Activated naive CD4-positive, alpha-beta T cell treated with anti-CD3 and anti-CD28 coated beads, Interleukin-2, amount 50 U/mL, for 72 hours (primary cell): ENCODE results near the gene PLEKHJ1. TPM values are rescaled to one million over a fixed set of nuclear protein-coding genes. Genes with fewer than 3 reads are reported as not detected.
A peak's percentile ranks its signal among the peaks of the same experiment; 100 is the strongest.
"Not testable (repeated sequence)": the region's sequence is repeated elsewhere in the genome, so short reads cannot be mapped to it uniquely, and the experiment has no call there.

ENCODE experiments used
- ATAC-seq, 2 donors: fragments of 150-1000 bp; cut with Tn5 transposase; 2 replicates each; pipeline ENCODE4 v1.10.0; 2021; ENCODE audit warnings: mild to moderate bottlenecking in 2 of 2, moderate library complexity in 2 of 2
- DNase-seq, 2 donors: peaks; one replicate each; pipeline ENCODE4 v3.0.0; 2021 to 2022; ENCODE audit warnings: low spot score in 2 of 2
- H3K27ac Mint-ChIP-seq, 2 donors: one replicate each; pipeline ENCODE4 v1.8.0; 2022; ENCODE audit warnings: mild to moderate bottlenecking in 2 of 2, mixed read lengths in 2 of 2
- H3K36me3 Mint-ChIP-seq, 2 donors: one replicate each; pipeline ENCODE4 v1.8.0; 2022; ENCODE audit warnings: mixed read lengths in 2 of 2
- H3K9me3 Mint-ChIP-seq, 2 donors: one replicate each; pipeline ENCODE4 v1.8.0; 2022; ENCODE audit warnings: mixed read lengths in 2 of 2
- total RNA-seq, 2 donors: library from RNA; stranded (reverse); gene quantifications; one replicate each; pipeline ENCODE4 v1.2.3, GENCODE V29; 2022

Gene PLEKHJ1
- total RNA-seq, 2 donors from 2014 or later: 41.9 to 69.9 TPM

DNA sequence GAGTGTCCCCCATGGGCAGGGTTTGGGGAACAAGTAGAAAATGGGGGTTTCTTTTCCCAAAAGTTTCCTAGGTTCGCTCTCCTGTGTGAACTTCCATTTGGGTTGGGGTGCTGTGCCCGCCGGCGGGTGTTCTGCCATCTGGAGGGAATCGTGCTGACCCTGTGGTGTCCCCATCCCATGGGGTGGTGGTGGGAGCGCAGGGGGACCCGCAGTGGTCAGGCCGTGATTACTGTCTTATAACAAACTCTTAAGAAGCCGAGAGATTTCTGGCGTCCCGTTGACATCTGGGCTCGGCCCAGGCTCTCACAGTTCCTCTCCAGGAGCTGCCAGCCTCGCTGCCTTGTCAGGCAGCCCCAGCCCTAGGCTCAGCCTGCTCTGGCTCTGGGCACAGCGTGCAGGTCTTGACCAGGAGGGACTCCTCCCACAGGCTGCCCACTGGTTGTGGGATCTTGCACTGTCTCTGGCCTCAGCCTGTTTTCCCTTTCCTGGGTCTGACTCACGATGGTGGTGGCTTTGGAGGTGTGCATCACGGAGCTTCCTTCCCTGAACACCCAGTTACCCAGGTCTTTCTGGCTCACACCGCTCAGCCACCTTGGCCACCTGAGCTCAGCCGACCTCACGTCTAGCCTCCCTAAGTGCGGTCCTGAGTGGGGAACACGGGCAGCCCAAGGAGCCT lies 34.5 kb downstream of the PLEKHJ1 start:
- H3K36me3 Mint-ChIP-seq: peaks cover 0 to 1% of the 10 kb centered on the region in 2 donors
- no peaks in the 10 kb centered on the region for H3K9me3 Mint-ChIP-seq
- ATAC-seq (peak in 1 of 2 donors; percentile 13), DNase-seq (no peak)
- H3K27ac Mint-ChIP-seq: peak overlapping the region in 1 of 2 donors; percentile 74

DNA sequence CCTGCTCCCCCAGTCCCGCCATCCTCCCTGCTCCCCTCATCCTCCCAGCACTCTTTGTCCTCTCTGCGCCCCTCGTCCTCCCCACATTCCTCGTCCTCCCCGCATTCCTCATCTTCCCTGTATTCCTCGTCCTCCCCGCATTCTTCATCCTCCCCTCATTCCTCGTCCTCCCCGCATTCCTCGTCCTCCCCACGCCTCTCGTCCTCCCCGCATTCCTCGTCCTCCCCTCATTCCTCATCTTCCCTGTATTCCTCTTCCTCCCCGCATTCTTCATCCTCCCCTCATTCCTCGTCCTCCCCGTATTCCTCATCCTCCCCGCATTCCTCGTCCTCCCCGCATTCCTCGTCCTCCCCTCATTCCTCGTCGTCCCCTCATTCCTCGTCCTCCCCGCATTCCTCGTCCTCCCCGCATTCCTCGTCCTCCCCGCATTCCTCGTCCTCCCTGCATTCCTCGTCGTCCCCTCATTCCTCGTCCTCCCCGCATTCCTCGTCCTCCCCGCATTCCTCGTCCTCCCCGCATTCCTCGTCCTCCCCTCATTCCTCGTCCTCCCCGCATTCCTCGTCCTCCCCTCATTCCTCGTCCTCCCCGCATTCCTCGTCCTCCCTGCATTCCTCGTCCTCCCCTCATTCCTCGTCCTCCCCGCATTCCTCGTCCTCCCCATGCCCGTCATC lies 35.4 kb downstream of the PLEKHJ1 start:
- H3K9me3 Mint-ChIP-seq, ATAC-seq, H3K36me3 Mint-ChIP-seq, DNase-seq: not testable (repeated sequence)
- H3K27ac Mint-ChIP-seq: peak overlapping the region in 1 of 2 donors; percentile 14

DNA sequence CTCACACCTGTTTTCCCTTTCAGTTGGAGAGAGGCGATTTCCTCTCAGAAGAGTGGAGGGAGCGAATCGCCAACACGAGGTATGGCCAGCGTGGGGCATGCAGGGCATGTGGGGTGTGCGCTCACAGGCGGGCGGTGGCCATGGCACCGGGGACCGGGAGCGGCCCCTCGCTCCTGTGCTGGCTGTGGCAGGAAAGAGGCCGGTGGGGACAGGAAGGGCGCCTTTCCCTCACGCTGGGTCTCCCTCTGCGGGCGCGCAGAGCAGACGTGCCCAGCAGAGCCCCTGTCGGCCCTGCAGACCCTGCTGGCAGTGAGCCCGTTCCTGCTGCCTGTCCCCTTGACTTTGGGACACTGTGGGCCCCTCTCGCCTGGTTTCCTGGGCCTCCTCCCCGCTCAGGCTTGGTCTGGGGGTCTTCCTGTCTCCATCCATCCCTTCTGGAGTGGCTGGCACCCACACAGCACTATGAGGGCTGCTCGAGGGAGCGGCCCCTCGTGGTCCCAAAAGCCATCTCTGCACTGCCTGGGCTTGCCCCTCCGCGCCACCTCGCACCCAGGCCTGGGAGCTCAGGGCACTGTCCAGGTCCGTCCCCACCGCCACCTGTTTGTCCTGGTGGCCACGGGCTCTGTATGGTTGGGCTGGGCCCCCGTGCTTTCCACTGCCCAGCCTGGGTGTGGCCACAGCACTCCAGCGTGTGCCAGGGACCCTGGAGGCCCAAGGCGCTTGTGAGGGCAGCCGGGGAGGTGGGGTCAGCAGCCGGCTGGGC lies 36.1 kb downstream of the PLEKHJ1 start:
- H3K27ac Mint-ChIP-seq: peak overlapping the region in 1 of 2 donors; percentile 14
- H3K36me3 Mint-ChIP-seq: no peaks in the 10 kb centered on the region
- peak in 1 of 2 donors; percentile 9 for ATAC-seq
- DNase-seq: no peak
- H3K9me3 Mint-ChIP-seq: no peaks in the 10 kb centered on the region

- Mint-ChIP-seq H3K27ac (no peak overlapping the region), H3K36me3 (no peaks in the 10 kb centered on the region), H3K9me3 (no peaks in the 10 kb centered on the region)
- ATAC-seq (no peak), DNase-seq (no peak)
Measured at GRCh38 chr19:2199215-2199614, 36.9 kb downstream of the PLEKHJ1 start.

GRCh38 chr19:2198317-2198716 lies 37.8 kb downstream of the PLEKHJ1 start:
- Mint-ChIP-seq H3K36me3 (no peaks in the 10 kb centered on the region), H3K27ac (no peak overlapping the region), H3K9me3 (no peaks in the 10 kb centered on the region)
- DNase-seq (no peak), ATAC-seq (no peak)

DNA sequence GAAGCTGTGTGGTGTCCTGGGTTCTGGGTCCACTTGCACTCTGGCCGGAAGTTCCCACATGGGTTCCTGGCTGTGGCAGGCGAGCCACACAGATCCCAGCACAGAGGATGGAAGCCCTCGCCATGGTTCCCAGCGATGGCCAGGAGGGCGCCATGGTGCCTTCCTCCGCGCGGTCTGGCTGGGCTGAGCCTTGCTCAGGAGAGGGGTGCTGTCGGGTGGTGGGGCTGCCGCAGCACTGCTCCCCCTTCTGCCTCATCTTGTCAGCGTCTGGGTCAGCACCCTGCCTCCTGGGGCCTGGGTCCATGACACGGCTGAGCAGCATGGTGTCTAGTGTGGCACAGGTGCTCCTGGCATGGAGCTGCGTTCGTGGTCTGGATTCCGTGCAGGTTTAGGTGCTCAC lies 38.9 kb downstream of the PLEKHJ1 start:
- peak overlapping the region; percentile 37 to 44 for H3K27ac Mint-ChIP-seq
- no peaks in the 10 kb centered on the region for H3K36me3 Mint-ChIP-seq
- no peaks in the 10 kb centered on the region for H3K9me3 Mint-ChIP-seq
- ATAC-seq (no peak), DNase-seq (no peak)

DNA sequence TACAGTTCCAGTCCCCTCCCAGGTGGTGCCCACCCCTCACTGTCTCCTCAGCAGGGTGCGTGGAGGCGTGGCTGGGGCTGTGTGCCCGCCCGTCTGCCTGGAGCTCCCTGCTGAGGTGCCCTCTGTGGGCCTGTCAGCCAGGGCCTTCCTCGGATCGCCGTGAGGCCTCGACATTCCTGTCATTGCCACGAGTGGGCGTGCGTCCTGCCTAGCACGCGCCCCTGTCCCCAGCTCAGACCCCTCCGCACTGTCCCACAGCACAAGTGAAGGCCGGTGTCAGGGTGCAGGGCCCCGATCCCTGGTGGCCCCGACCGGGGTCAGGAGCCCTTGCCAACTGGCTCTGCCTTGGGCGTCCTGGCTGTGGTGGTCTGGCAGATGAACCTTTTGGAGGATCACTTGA lies 40.2 kb downstream of the PLEKHJ1 start:
- Mint-ChIP-seq H3K36me3 (no peaks in the 10 kb centered on the region), H3K27ac (no peak overlapping the region), H3K9me3 (no peaks in the 10 kb centered on the region)
- ATAC-seq: no peak
- DNase-seq: no peak

GRCh38 chr19:2195361-2195760 lies 40.8 kb downstream of the PLEKHJ1 start:
- ATAC-seq (no peak), DNase-seq (no peak)
- Mint-ChIP-seq H3K9me3 (no peaks in the 10 kb centered on the region), H3K27ac (no peak overlapping the region), H3K36me3 (no peaks in the 10 kb centered on the region)

GRCh38 chr19:2194513-2195078 lies 41.5 kb downstream of the PLEKHJ1 start:
- no peaks in the 10 kb centered on the region for H3K36me3 Mint-ChIP-seq
- ATAC-seq (no peak), DNase-seq (no peak)
- no peaks in the 10 kb centered on the region for H3K9me3 Mint-ChIP-seq
- H3K27ac Mint-ChIP-seq: no peak overlapping the region

- H3K27ac Mint-ChIP-seq: no peak overlapping the region
- no peak for DNase-seq
- H3K9me3 Mint-ChIP-seq: no peaks in the 10 kb centered on the region
- no peak for ATAC-seq
- H3K36me3 Mint-ChIP-seq: no peaks in the 10 kb centered on the region
Measured at GRCh38 chr19:2193807-2194206, 42.3 kb downstream of the PLEKHJ1 start.

DNA sequence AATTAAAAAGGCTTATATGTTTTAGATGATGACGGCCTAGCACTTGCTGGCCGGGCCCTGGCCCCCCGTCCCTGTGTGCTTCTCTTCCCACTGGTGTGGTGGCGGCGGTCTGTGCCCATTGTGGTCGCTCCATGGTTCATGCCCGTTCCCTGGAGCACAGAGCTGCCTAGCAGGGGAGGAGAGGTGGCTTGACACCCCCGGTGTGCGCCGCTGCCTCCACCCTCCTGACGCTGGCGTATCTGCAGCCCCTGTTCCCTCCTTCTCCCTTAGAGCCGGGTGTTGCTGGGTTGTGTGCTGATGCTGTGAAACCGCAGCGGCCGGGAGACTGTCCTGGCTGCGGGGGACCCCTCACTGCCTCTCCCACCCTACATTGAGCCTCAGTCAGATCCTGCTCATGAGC lies 43.3 kb downstream of the PLEKHJ1 start:
- no peaks in the 10 kb centered on the region for H3K9me3 Mint-ChIP-seq

DNA sequence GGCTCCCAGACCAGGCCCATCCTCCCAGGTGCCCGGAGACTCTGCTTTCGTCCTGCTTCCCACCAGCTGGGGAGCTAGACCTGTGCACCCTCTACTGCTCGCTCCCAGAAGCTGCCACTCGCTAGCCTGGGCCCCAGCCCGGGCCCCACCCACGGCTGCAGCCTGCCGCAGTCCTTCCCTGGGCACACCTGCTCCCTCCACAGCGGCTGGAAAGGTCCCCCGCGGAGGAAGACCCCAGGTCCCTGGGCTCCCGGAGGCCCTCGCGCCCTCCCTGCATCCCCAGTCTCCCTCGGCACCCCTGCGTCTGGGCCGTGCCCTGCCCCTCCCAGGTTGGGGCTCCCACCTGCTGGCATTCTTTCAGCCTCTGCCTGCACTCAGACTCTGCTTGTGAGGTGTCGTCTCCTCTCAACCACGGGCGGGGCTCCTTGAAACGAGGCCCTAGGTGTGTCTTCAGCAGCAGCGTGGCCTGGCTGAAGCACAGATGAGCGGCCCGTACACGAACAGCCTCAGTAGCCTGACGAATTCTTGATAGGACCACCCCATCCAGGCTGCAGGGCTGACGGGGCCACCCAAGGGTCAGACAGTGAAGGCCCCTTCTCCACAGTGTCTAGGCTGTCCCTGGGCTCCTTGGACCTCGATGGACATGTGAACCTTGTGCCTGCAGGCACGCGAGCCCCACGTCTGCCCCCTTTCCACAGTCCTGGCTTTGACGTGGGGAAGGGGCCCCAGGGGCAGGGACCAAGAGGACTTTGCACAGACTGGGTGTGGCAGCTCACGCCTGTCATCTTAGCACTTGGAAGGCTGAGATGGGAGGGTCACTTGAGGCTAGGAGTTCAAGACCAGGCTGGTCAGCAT lies 44.4 kb downstream of the PLEKHJ1 start:
- no peak for ATAC-seq
- no peak for DNase-seq
- Mint-ChIP-seq H3K27ac (peak overlapping the region in 1 of 2 donors; percentile 56), H3K36me3 (peaks cover 0 to 4% of the 10 kb centered on the region in 2 donors), H3K9me3 (no peaks in the 10 kb centered on the region)

More for the DNA sequence above, 43.3 kb downstream of the PLEKHJ1 start:
- DNase-seq (no peak), ATAC-seq (no peak)
- Mint-ChIP-seq H3K36me3 (no peaks in the 10 kb centered on the region), H3K27ac (peak overlapping the region in 1 of 2 donors; percentile 44)

- no peak for ATAC-seq
- no peak for DNase-seq
- Mint-ChIP-seq H3K27ac (peak overlapping the region in 1 of 2 donors; percentile 56), H3K36me3 (peaks cover 0 to 11% of the 10 kb centered on the region in 2 donors), H3K9me3 (no peaks in the 10 kb centered on the region)
Measured at GRCh38 chr19:2190848-2191455, 45.2 kb downstream of the PLEKHJ1 start.

DNA sequence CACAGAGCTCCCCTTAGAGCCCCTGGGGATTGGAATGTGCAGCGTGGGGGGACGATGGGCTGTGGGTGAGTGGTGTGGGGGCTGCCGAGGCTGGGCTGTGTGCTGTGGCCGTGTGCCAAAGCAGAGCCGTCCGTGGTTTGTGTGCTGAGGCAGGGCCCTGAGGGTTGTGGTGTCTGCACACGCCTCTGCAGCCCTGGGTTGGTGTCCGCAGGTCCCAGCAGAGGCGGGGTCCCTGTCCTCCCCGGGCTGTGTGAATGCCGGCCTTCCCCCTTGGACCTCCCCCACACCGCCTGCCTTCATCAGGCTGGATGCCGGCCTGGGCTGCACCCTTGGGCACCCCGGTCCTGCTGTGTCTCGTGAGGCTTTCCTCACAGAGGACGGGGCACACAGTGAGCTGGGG lies 46.2 kb downstream of the PLEKHJ1 start:
- H3K36me3 Mint-ChIP-seq: peaks cover 0 to 16% of the 10 kb centered on the region in 2 donors
- no peaks in the 10 kb centered on the region for H3K9me3 Mint-ChIP-seq

DNA sequence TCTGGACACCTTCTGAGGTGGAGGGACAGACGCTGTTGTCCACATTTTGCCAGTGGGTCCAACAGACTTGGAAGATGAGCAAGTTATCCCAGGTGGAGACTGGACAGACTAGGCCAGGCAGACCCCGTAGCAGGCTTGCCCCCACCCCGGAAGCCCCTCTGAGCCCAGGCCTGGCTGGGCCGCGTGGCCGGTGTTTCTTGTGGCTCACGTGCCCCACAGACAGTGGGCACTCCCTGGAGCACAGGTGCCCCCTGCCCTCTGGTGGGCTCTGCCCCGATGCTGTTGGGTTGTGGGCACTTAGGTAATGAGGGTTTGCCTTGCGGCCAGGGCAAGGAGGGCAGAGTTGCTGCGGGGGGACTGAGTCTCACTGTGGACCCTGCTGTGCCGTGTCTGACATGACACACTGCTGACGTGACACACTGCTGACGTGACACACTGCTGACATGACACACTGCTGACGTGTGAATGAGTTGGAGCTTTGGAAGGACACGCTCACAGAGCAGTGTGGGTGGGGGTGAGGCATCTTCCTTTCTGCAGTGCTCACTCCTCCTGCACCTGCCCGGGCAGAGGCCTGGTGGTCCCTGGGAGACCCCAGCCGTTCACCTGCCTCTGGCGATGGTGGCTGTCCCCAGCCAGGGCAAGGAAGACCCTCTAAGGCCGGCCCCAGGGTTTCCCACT lies 47.3 kb downstream of the PLEKHJ1 start:
- no peak for DNase-seq
- peak in 1 of 2 donors; percentile 73 for ATAC-seq
- no peak overlapping the region for H3K27ac Mint-ChIP-seq
- H3K9me3 Mint-ChIP-seq: no peaks in the 10 kb centered on the region
- peaks cover 0 to 20% of the 10 kb centered on the region in 2 donors for H3K36me3 Mint-ChIP-seq

More for the DNA sequence above, 46.2 kb downstream of the PLEKHJ1 start:
- H3K27ac Mint-ChIP-seq: no peak overlapping the region
- ATAC-seq (no peak), DNase-seq (no peak)
